Mucosa of gallbladder (tissue), 1 donor: ENCODE data around the gene MCF2L2. TPM values are rescaled to one million over a fixed set of nuclear protein-coding genes. Genes with fewer than 3 reads are reported as not detected.
"Not testable (repeated sequence)": the region's sequence is repeated elsewhere in the genome, so short reads cannot be mapped to it uniquely, and the experiment has no call there.

ENCODE experiments used
- DNase-seq: peaks from one replicate; pipeline ENCODE4 v3.0.0-alpha.2; 2020; ENCODE audit warnings: low spot score
- total RNA-seq: library from RNA; stranded (reverse); gene quantifications from one replicate; pipeline ENCODE4 v1.2.1, GENCODE V29; 2021
- donor health status: DM: no; HTN: no; CAD: no.

Gene MCF2L2
- total RNA-seq, 1 donor from 2014 or later = 1.8 TPM

- DNase-seq = no peak
Measured at GRCh38 chr3:183203670-183204069, 224.7 kb downstream of the MCF2L2 start.

DNA sequence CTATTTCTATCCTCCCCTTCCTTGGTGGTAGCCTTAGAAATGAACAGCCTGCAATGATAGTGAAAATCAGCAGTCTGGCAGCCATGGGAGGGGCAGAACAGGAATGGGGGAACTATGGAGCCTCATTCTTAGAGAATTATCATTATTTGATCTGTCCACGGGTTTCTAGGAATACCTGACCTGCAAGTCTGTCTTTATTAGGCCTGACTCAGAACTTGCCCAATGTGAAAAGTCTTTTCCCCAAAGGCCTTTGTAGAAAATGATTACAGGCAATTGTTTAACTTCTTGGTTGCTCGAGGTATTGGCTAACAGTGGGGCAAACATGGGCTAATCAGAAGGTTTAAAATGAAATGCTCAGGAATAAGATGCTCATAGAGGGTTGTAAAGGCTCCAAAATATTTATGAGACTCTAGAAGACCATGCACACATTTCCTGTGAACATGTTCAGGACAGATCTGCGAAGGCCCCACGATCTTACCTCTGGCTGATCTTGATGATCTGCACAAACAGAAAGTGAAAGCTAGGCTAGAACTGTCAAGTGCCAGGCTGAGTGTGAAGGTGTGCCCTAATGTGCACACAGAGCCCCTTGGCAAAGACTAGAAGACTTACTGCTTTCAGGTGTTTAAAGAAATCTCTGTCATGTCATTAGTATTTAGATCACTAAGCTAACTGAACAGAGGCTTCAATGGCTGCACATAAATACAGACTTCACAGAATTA, 226.3 kb downstream of the MCF2L2 start:
- no peak for DNase-seq

DNA sequence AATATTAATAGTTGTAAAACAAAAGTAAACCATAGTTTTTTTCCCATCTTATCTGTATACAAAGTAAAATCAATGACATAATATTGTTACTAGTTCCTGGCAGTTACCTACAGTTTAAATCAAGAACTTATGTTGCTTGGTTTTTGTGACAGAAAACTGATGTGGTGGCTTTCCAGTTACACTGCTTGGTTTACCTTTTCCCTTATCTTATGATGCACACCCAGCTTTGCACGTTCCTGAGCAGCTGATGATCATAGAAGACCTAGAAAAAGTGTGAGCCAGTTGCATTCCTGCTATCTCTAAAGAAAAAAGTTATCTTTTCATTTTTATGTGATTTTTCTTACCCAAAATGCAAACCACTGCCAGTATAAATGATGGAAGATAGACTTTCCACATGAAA, 229.5 kb downstream of the MCF2L2 start:
- DNase-seq = no peak

- DNase-seq = no peak
Measured at GRCh38 chr3:183197734-183198133, 230.7 kb downstream of the MCF2L2 start.

- no peak for DNase-seq
Measured at GRCh38 chr3:183195266-183195665, 233.2 kb downstream of the MCF2L2 start.

DNA sequence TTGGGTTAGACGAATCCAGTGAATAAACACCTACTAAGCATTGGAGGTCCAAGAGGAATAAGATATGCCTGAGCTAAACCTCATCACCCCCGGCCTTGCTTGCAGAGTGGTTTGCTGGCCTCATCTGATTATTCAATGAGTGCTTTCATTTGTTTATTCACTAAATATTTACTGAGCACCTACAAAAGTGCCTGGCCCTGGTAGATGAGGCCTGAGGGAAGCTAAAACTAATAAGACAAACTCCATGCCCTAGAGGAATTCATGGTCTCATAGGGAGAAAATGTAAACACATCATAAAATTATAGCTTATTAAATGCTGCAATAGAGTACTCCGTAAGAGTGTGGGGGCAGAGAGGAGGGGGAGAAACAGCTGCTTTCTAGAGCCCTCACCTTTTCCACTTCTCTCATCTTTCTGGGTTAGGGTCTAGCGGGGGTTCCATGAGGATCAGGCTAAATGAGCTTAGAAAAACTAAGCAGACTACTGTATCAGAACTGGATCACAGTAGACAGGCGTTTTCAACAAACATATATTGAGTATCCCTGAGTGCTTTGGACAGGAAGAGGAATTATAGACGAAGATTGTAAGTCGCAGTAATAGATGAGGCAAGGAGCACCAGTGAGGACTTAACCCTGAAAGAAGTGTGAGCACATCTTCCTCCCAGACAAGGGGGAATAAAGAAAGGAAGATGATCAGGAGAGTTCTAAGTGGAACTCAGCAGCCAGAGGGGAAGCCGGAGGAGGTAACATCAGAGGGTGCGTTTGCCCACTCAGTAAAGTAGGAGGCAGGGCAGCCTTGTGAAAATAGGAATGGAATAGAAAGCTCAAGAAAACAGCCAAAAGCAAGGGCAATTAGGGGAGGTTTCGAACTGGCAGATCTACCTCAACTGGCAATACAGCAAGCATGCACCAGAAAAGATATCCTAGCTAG, 234.4 kb downstream of the MCF2L2 start:
- no peak for DNase-seq

DNA sequence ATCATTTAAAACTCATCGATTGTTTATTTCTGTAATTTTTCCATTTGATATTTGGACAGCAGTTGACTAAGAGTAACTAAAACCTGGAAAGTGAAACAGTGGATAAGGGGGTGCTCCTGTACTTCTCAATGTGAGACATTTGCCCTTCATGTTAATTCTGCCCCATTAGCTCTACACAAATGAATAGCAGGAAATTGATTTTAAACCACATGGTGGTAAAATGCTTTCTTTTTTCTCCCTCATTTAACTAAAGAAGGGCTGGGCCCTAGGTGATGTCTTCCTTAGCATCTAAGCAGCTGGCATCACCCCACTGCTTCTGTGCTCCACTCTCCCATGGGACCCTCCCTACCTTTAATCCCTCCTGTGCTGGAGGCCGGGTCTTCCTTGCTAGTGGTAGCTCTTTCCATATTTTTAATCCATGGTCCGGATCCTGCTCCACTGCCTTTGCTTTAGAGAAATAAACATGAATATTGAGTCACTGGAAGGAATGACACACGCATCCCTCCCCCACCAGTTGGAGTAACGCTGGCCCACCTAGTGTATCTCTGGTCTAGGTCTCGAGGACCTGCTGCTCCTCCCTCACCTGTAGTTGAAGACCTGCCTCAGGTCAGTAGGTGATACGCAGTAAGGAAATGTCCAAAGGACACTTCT, 235.6 kb downstream of the MCF2L2 start:
- no peak for DNase-seq

DNA sequence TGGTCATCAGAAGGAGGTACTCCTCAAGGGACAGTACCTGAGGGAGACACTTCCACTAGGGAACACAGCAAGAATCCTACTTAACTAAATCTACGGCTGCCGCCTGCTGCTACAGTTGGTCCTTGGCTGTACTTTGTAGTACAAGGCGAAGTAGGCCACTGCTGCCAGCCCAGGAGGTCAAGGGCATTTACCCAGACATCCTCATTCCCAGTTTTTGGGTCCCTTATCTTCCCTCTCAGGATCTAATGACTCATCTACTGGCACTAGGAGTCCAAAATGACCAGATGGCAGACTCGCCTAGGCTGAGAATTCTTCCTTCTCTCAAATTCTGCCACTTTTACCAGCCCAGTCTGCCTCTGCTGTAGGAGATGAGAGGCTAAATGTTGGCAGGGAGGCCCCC, 238.8 kb downstream of the MCF2L2 start:
- no peak for DNase-seq

GRCh38 chr3:183188895-183189462, 239.4 kb downstream of the MCF2L2 start:
- DNase-seq = peak; percentile 46

DNA sequence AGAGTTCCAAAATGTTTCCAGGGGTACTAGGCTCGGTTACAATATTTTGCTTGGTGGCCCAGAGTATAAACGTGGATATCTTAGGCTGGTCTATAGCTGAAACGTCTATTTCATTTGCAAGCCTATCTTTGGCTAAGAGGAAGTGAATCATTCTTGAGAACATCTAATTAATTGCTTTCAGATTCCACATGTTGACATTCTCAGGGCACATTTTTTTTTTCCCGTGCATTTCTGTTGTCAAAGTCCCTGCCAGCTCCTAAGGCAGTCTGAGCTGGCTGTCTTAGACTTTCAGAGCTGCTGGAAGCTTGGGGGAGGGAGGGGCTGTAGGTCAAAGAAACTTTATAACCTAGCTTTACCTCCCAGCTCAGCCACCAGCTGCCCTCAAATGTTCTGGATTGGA, 242.7 kb downstream of the MCF2L2 start:
- no peak for DNase-seq

DNA sequence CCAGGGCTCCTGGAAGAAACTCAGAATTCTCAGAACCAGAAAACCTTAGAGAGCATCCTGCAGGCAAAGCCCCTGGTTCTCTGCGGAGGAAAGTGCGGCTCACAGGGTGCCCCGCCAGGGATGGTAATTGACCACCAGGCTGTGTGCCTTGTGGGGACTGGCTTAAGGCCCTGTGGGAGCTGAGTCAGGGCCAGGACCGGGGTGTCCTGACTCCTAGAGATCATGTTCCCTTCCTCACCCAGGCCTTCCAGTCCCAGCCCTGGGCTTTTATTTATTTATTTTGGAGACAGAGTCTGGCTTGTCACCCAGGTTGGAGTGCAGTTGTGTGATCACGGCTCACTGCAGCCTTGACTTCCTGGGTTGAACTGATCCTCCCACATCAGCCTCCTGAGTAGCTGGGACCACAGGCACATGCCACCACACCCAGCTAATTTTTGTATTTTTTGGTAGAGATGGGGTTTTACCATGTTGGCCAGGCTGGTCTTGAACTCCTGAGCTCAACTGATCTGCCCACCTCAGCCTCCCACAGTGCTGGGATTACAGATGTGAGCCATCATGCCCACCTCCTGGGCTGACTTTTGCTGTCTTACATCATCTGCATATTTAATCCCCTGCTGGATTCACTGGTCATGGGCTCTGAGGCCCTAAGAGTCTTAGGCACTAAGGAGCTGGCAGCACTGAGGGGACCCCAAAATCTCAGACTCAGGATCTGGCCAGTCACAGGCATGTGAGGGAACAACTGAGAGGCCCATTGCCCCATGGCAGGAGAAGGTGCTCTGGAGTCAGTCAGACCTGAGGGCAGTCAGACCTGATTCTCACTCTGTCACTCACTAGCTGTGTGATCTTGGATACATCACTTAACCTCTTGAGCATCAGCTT, 245.4 kb downstream of the MCF2L2 start:
- DNase-seq = no peak

- no peak for DNase-seq
Measured at GRCh38 chr3:183182073-183182472, 246.3 kb downstream of the MCF2L2 start.

- no peak for DNase-seq
Measured at GRCh38 chr3:183181606-183182005, 246.8 kb downstream of the MCF2L2 start.

DNA sequence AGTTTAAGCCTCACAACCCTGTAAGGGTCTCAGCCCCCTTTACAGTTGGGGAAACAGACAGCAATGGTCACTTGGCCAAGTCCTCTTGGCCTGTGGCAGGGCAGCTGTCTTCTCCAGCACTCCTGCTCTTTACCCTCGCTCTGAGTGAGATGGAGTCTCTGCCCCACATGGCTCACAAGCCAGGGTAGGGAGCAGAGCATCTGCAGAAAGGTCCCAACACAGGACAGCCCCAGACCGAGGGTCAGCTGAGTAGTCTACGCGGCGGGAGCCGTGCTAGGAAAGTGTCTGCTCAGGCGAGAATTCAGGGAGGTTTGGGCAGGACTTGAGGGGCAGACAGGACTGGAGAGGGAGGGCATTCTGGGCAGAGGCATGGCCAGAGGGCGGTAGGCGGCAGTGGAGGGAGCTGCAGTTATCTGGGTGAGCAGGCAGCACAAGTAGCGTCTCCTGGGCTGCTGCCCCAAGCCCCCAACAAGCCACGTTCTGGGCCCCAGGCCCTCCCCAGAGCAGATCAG, 247.6 kb downstream of the MCF2L2 start:
- no peak for DNase-seq

DNA sequence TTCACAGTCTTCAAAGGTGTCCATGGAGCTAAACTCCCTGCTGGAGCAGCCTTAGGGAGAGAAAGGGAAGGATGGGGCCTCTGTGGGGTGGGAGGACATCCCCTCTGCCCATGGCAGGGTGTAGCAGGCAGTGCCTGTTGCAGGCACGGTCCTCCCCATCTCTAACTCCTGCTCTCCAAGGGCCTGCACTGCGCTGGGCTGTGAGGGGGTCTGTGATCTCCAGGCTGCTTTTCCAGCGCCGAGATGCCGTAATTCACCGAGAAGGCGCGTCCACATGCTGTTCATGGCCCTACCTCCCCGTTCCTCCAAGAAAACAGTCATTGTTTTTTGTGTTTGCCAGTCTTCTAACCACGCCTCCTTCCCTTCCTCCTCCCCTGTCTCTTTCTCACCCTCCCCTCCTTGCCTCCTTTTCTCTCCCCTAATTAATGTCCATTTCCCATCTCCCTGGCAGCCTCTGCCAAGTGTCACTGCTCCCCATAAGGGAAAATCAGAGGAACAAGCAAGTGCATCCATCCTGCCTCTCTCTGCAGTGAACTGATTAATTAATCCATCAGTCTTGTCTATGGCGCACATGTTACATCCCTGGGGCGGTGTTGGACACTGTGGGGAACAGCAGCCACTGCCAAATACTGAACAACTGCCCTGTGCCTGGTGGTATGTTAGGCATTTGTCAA, 248.2 kb downstream of the MCF2L2 start:
- no peak for DNase-seq

- not testable (repeated sequence) for DNase-seq
Measured at GRCh38 chr3:183179550-183179908, 248.9 kb downstream of the MCF2L2 start.

- DNase-seq = no peak
Measured at GRCh38 chr3:183178833-183179549, 249.4 kb downstream of the MCF2L2 start.

DNA sequence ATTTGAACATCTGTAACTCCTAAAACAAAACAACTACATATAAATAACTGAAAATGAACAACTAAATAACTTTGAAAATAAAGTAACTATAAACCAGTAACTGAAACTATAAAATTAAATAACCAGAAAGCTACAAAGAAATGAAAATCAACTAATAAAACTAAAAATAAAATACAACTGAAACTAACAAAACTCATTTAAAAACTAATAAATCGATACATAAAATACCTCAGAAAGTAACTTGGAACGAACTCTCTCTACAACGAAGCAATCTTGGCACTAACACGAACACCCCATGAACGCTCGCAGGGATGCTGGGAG, 249.9 kb downstream of the MCF2L2 start:
- DNase-seq = no peak

- DNase-seq = no peak
Measured at GRCh38 chr3:183172051-183172639, 256.3 kb downstream of the MCF2L2 start.
